Activated CD4-positive, alpha-beta T cell treated with anti-CD3 and anti-CD28 coated beads for 36 hours (primary cell): Measurements from ENCODE around the gene TCF7L2. TPM values are rescaled to one million over a fixed set of nuclear protein-coding genes. Genes with fewer than 3 reads are reported as not detected.

Source experiments
- ATAC-seq: fragments of 200-7000 bp; cut with Tn5 transposase; one replicate; pipeline ENCODE4 v1.10.0; 2021; ENCODE audit warnings: mild to moderate bottlenecking, moderate library complexity
- CTCF ChIA-PET: fragments of 350-600 bp; sonication (Branson Sonifier 250); formaldehyde crosslinking; loops from one replicate; lab custom pipeline; 2021; ENCODE audit warnings: antibody characterized with exemption; lab: Charles Lee
- POLR2A ChIA-PET: fragments of 350-600 bp; sonication (Branson Sonifier 250); formaldehyde crosslinking; loops from one replicate; lab custom pipeline; 2021; ENCODE audit warnings: antibody characterized with exemption, inconsistent platforms; lab: Charles Lee
- DNase-seq: peaks from one replicate; pipeline ENCODE4 v3.0.0-alpha.2; 2020
- H3K27ac Mint-ChIP-seq: one replicate; pipeline ENCODE4 v1.8.0; 2021; ENCODE audit warnings: mixed read lengths
- H3K27me3 Mint-ChIP-seq: one replicate; pipeline ENCODE4 v1.8.0; 2021; ENCODE audit warnings: mixed read lengths
- H3K36me3 Mint-ChIP-seq: one replicate; pipeline ENCODE4 v1.8.0; 2021; ENCODE audit warnings: low read depth, mixed read lengths
- H3K4me1 Mint-ChIP-seq: one replicate; pipeline ENCODE4 v1.8.0; 2021; ENCODE audit warnings: mixed read lengths
- H3K4me3 Mint-ChIP-seq: one replicate; pipeline ENCODE4 v1.8.0; 2021; ENCODE audit warnings: mild to moderate bottlenecking, moderate library complexity, mixed read lengths
- H3K9me3 Mint-ChIP-seq: one replicate; pipeline ENCODE4 v1.8.0; 2021; ENCODE audit warnings: low read depth, mixed read lengths
- intact Hi-C, 2 experiments: fragments of 100-400 bp; cut with DNase I in 1 of 2; cut with micrococcal nuclease in 1 of 2; formaldehyde crosslinking; loops; one replicate each; pipeline versions ENCODE4 v1.14.2 to v1.15.1; 2022 to 2024; cut with DNase I, micrococcal nuclease
- total RNA-seq, 2 experiments: library from RNA; stranded (reverse); gene quantifications; one replicate each; pipeline ENCODE4 v1.2.3, GENCODE V29; 2021

Gene TCF7L2
- total RNA-seq, 2 experiments from 2014 or later, result 0.87 to 1.7 TPM

- Mint-ChIP-seq H3K9me3 (no peaks in the 10 kb centered on the region), H3K36me3 (no peaks in the 10 kb centered on the region), H3K4me1 (no peaks in the 10 kb centered on the region), H3K27me3 (peaks cover 24% of the 10 kb centered on the region), H3K4me3 (no peak overlapping the region), H3K27ac (no peak overlapping the region)
- no peak for ATAC-seq
- ChIA-PET CTCF (interaction anchor here (0.7 kb wide), 1 partner anchor 749 kb away, joined by 4 read pairs; no protein-coding TSS in a partner anchor), POLR2A (no interaction called here)
- intact Hi-C loops, result no loop called here
- no peak for DNase-seq
These were observed 65.2 kb downstream of the TCF7L2 start for GRCh38 chr10:113015201-113015600.

GRCh38 chr10:113017376-113017775 lies 67.3 kb downstream of the TCF7L2 start:
- Mint-ChIP-seq H3K36me3 (no peaks in the 10 kb centered on the region), H3K4me3 (no peak overlapping the region), H3K4me1 (no peaks in the 10 kb centered on the region), H3K9me3 (no peaks in the 10 kb centered on the region), H3K27ac (no peak overlapping the region), H3K27me3 (peaks cover 7% of the 10 kb centered on the region)
- ATAC-seq, result no peak
- DNase-seq, result no peak
- ChIA-PET POLR2A (no interaction called here), CTCF (no interaction called here)
- intact Hi-C loops, result no loop called here

- ATAC-seq (no peak), DNase-seq (no peak)
- ChIA-PET CTCF (no interaction called here), POLR2A (no interaction called here)
- H3K4me1 Mint-ChIP-seq, result no peaks in the 10 kb centered on the region
- no peaks in the 10 kb centered on the region for H3K36me3 Mint-ChIP-seq
- H3K27ac Mint-ChIP-seq, result no peak overlapping the region
- intact Hi-C loops, result no loop called here
- peaks cover 5% of the 10 kb centered on the region for H3K27me3 Mint-ChIP-seq
- H3K9me3 Mint-ChIP-seq, result no peaks in the 10 kb centered on the region
- no peak overlapping the region for H3K4me3 Mint-ChIP-seq
These were observed 68.0 kb downstream of the TCF7L2 start for GRCh38 chr10:113018034-113018433.

GRCh38 chr10:113019096-113019495 lies 69.0 kb downstream of the TCF7L2 start:
- no peak overlapping the region for H3K4me3 Mint-ChIP-seq
- DNase-seq (no peak), ATAC-seq (no peak)
- H3K27me3 Mint-ChIP-seq, result peaks cover 4% of the 10 kb centered on the region
- intact Hi-C loops, result no loop called here
- H3K9me3 Mint-ChIP-seq, result no peaks in the 10 kb centered on the region
- no peak overlapping the region for H3K27ac Mint-ChIP-seq
- POLR2A ChIA-PET, result no interaction called here
- no peaks in the 10 kb centered on the region for H3K4me1 Mint-ChIP-seq
- H3K36me3 Mint-ChIP-seq, result no peaks in the 10 kb centered on the region
- CTCF ChIA-PET, result no interaction called here

GRCh38 chr10:113019692-113020474 lies 69.8 kb downstream of the TCF7L2 start:
- peaks cover 4% of the 10 kb centered on the region for H3K27me3 Mint-ChIP-seq
- H3K27ac Mint-ChIP-seq, result no peak overlapping the region
- no peak overlapping the region for H3K4me3 Mint-ChIP-seq
- POLR2A ChIA-PET, result no interaction called here
- H3K36me3 Mint-ChIP-seq, result no peaks in the 10 kb centered on the region
- H3K4me1 Mint-ChIP-seq, result no peaks in the 10 kb centered on the region
- no peaks in the 10 kb centered on the region for H3K9me3 Mint-ChIP-seq
- intact Hi-C loops, result no loop called here
- CTCF ChIA-PET, result no interaction called here
- ATAC-seq, result no peak
- no peak for DNase-seq

GRCh38 chr10:113020475-113020753 lies 70.4 kb downstream of the TCF7L2 start:
- POLR2A ChIA-PET, result no interaction called here
- no peaks in the 10 kb centered on the region for H3K4me1 Mint-ChIP-seq
- no peak overlapping the region for H3K27ac Mint-ChIP-seq

GRCh38 chr10:113020838-113021237 lies 70.8 kb downstream of the TCF7L2 start:
- Mint-ChIP-seq H3K9me3 (no peaks in the 10 kb centered on the region), H3K27ac (no peak overlapping the region), H3K36me3 (no peaks in the 10 kb centered on the region), H3K4me1 (no peaks in the 10 kb centered on the region), H3K27me3 (peaks cover 4% of the 10 kb centered on the region), H3K4me3 (no peak overlapping the region)
- CTCF ChIA-PET, result no interaction called here
- intact Hi-C loops, result no loop called here
- POLR2A ChIA-PET, result no interaction called here
- DNase-seq, result no peak
- no peak for ATAC-seq

More at GRCh38 chr10:113020475-113020753, 70.4 kb downstream of the TCF7L2 start:
- H3K9me3 Mint-ChIP-seq, result no peaks in the 10 kb centered on the region
- H3K27me3 Mint-ChIP-seq, result peaks cover 4% of the 10 kb centered on the region
- H3K4me3 Mint-ChIP-seq, result no peak overlapping the region
- ATAC-seq (no peak), DNase-seq (no peak)
- intact Hi-C loops, result no loop called here
- CTCF ChIA-PET, result no interaction called here
- H3K36me3 Mint-ChIP-seq, result no peaks in the 10 kb centered on the region

- no peak for DNase-seq
- Mint-ChIP-seq H3K9me3 (no peaks in the 10 kb centered on the region), H3K4me1 (no peaks in the 10 kb centered on the region), H3K27me3 (peaks cover 4% of the 10 kb centered on the region), H3K4me3 (no peak overlapping the region), H3K36me3 (no peaks in the 10 kb centered on the region), H3K27ac (no peak overlapping the region)
- no peak for ATAC-seq
- CTCF ChIA-PET, result no interaction called here
- POLR2A ChIA-PET, result no interaction called here
- intact Hi-C loops, result no loop called here
These were observed 71.4 kb downstream of the TCF7L2 start for GRCh38 chr10:113021268-113022040.

GRCh38 chr10:113022265-113022664 lies 72.2 kb downstream of the TCF7L2 start:
- Mint-ChIP-seq H3K27ac (no peak overlapping the region), H3K4me1 (no peaks in the 10 kb centered on the region), H3K9me3 (no peaks in the 10 kb centered on the region), H3K36me3 (no peaks in the 10 kb centered on the region), H3K27me3 (peaks cover 6% of the 10 kb centered on the region), H3K4me3 (no peak overlapping the region)
- CTCF ChIA-PET, result interaction anchor here (0.5 kb wide), 1 partner anchor 622 kb away, joined by 3 read pairs; no protein-coding TSS in a partner anchor
- no peak for ATAC-seq
- DNase-seq, result no peak
- POLR2A ChIA-PET, result no interaction called here
- intact Hi-C loops, result no loop called here

- no peaks in the 10 kb centered on the region for H3K36me3 Mint-ChIP-seq
- no peak overlapping the region for H3K4me3 Mint-ChIP-seq
- peaks cover 10% of the 10 kb centered on the region for H3K27me3 Mint-ChIP-seq
- no peak overlapping the region for H3K27ac Mint-ChIP-seq
- H3K9me3 Mint-ChIP-seq, result no peaks in the 10 kb centered on the region
- no peaks in the 10 kb centered on the region for H3K4me1 Mint-ChIP-seq
- ChIA-PET CTCF (interaction anchor here (0.6 kb wide), 1 partner anchor 235 kb away, joined by 4 read pairs; no protein-coding TSS in a partner anchor), POLR2A (no interaction called here)
- no peak for ATAC-seq
- no peak for DNase-seq
- intact Hi-C loops, result no loop called here
These were observed 73.0 kb downstream of the TCF7L2 start for GRCh38 chr10:113023017-113023416.

- CTCF ChIA-PET, result no interaction called here
- H3K36me3 Mint-ChIP-seq, result no peaks in the 10 kb centered on the region
These were observed 74.9 kb downstream of the TCF7L2 start for GRCh38 chr10:113024930-113025329.

GRCh38 chr10:113025487-113025886 lies 75.4 kb downstream of the TCF7L2 start:
- ATAC-seq, result no peak
- peaks cover 13% of the 10 kb centered on the region for H3K27me3 Mint-ChIP-seq
- intact Hi-C loops, result no loop called here
- POLR2A ChIA-PET, result no interaction called here
- H3K4me1 Mint-ChIP-seq, result no peaks in the 10 kb centered on the region
- H3K4me3 Mint-ChIP-seq, result no peak overlapping the region
- no peaks in the 10 kb centered on the region for H3K36me3 Mint-ChIP-seq
- H3K27ac Mint-ChIP-seq, result no peak overlapping the region
- CTCF ChIA-PET, result no interaction called here
- H3K9me3 Mint-ChIP-seq, result no peaks in the 10 kb centered on the region
- DNase-seq, result no peak

More at GRCh38 chr10:113024930-113025329, 74.9 kb downstream of the TCF7L2 start:
- intact Hi-C loops, result no loop called here
- no peak for DNase-seq
- H3K4me3 Mint-ChIP-seq, result no peak overlapping the region
- H3K27me3 Mint-ChIP-seq, result peaks cover 13% of the 10 kb centered on the region
- ATAC-seq, result no peak
- H3K9me3 Mint-ChIP-seq, result no peaks in the 10 kb centered on the region
- no peaks in the 10 kb centered on the region for H3K4me1 Mint-ChIP-seq
- no peak overlapping the region for H3K27ac Mint-ChIP-seq
- POLR2A ChIA-PET, result no interaction called here
